ENCODE measurements around the gene CCND2.
"Not testable (repeated sequence)": the region's sequence is repeated elsewhere in the genome, so short reads cannot be mapped to it uniquely, and the experiment has no call there.

The CCND2 gene

GRCh38 chr12:4242595-4242994 lies 31.0 kb upstream of the CCND2 start:
- no peak for DNase-seq (ENCODE audit: insufficient read length)
- FAIRE-seq, result no peak
- TF ChIP-seq POLR2A (IDR thresholded peaks at IDR 0.05; ENCODE audit: low read depth, low read length) (no peak), TAF1 (IDR thresholded peaks at IDR 0.05; ENCODE audit: borderline replicate concordance, low read depth, low read length) (no peak), POLR2AphosphoS5 (IDR thresholded peaks at IDR 0.05; ENCODE audit: low read depth, low read length) (no peak)

- no peak for TF ChIP-seq POLR2A (IDR thresholded peaks at IDR 0.05; ENCODE audit: low read depth, low read length)
- no peak for TF ChIP-seq TAF1 (IDR thresholded peaks at IDR 0.05; ENCODE audit: borderline replicate concordance, low read depth, low read length)
- TF ChIP-seq POLR2AphosphoS5 (IDR thresholded peaks at IDR 0.05; ENCODE audit: low read depth, low read length), result no peak
- FAIRE-seq (no peak), DNase-seq (ENCODE audit: insufficient read length) (no peak)
Measured at GRCh38 chr12:4243091-4243490, 30.5 kb upstream of the CCND2 start.

GRCh38 chr12:4243491-4244100 lies 30.0 kb upstream of the CCND2 start:
- not testable (repeated sequence) for DNase-seq (ENCODE audit: insufficient read length); FAIRE-seq

DNA sequence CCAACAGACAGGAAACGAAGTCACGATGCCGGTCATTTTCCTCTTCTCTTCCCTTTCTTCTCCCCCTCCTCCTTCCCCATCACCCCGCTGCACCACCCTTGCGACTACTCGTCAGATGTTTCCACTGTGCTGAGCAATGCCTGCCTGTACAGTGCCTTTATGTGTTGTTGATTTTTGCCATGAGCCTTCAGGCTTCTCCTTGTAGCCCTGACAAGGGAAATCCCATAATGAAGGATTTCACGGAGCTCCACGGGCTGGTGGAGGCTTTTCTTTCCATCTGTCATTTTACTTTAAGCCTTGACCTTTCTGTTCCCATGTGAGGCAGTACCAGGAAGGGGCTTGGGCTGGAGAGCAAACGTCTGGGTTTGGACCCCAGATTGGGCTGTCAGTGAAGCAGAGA lies 28.7 kb upstream of the CCND2 start:
- no peak for DNase-seq (ENCODE audit: insufficient read length)
- FAIRE-seq, result no peak
- TF ChIP-seq POLR2AphosphoS5 (IDR thresholded peaks at IDR 0.05; ENCODE audit: low read depth, low read length), result no peak

GRCh38 chr12:4245446-4245845 lies 28.1 kb upstream of the CCND2 start:
- DNase-seq (ENCODE audit: insufficient read length) (no peak), FAIRE-seq (no peak)
- no peak for TF ChIP-seq POLR2AphosphoS5 (IDR thresholded peaks at IDR 0.05; ENCODE audit: low read depth, low read length)
- TF ChIP-seq POLR2A (IDR thresholded peaks at IDR 0.05; ENCODE audit: low read depth, low read length), result no peak
- TF ChIP-seq TAF1 (IDR thresholded peaks at IDR 0.05; ENCODE audit: borderline replicate concordance, low read depth, low read length), result no peak

GRCh38 chr12:4246116-4246515 lies 27.4 kb upstream of the CCND2 start:
- FAIRE-seq, result peak; percentile 81
- peak; percentile 31 for DNase-seq (ENCODE audit: insufficient read length)
- TF ChIP-seq POLR2A (IDR thresholded peaks at IDR 0.05; ENCODE audit: low read depth, low read length) (no peak), POLR2AphosphoS5 (IDR thresholded peaks at IDR 0.05; ENCODE audit: low read depth, low read length) (no peak), TAF1 (IDR thresholded peaks at IDR 0.05; ENCODE audit: borderline replicate concordance, low read depth, low read length) (no peak)

DNA sequence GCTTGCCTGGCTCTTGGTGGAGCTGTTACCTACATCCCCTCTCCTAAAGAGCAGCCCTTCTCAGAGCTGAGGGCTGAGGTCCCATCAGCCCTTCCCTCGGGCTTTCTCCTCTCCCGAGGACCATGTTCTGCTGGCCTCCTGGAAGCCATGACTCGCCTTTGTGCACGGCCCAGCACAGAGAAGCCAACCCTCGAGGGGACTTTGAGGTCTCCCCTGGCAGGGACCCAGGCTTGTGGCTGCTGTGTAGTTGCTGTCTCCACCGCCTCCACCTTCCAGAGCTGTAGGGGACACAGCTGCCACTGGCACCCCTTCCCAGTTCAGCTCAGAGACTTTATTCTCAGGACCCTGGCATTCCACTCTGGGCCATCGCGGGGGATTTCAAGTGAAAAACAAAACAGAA lies 22.9 kb upstream of the CCND2 start:
- FAIRE-seq (no peak), DNase-seq (ENCODE audit: insufficient read length) (no peak)
- no peak for TF ChIP-seq POLR2A (IDR thresholded peaks at IDR 0.05; ENCODE audit: low read depth, low read length)
- no peak for TF ChIP-seq TAF1 (IDR thresholded peaks at IDR 0.05; ENCODE audit: borderline replicate concordance, low read depth, low read length)
- TF ChIP-seq POLR2AphosphoS5 (IDR thresholded peaks at IDR 0.05; ENCODE audit: low read depth, low read length), result no peak

GRCh38 chr12:4251216-4251891 lies 22.2 kb upstream of the CCND2 start:
- DNase-seq (ENCODE audit: insufficient read length) (no peak), FAIRE-seq (no peak)
- TF ChIP-seq TAF1 (IDR thresholded peaks at IDR 0.05; ENCODE audit: borderline replicate concordance, low read depth, low read length) (no peak), POLR2AphosphoS5 (IDR thresholded peaks at IDR 0.05; ENCODE audit: low read depth, low read length) (no peak), POLR2A (IDR thresholded peaks at IDR 0.05; ENCODE audit: low read depth, low read length) (no peak)

- DNase-seq (ENCODE audit: insufficient read length) (no peak), FAIRE-seq (no peak)
- TF ChIP-seq POLR2A (IDR thresholded peaks at IDR 0.05; ENCODE audit: low read depth, low read length) (no peak), POLR2AphosphoS5 (IDR thresholded peaks at IDR 0.05; ENCODE audit: low read depth, low read length) (no peak), TAF1 (IDR thresholded peaks at IDR 0.05; ENCODE audit: borderline replicate concordance, low read depth, low read length) (no peak)
Measured at GRCh38 chr12:4251967-4252366, 21.6 kb upstream of the CCND2 start.

DNA sequence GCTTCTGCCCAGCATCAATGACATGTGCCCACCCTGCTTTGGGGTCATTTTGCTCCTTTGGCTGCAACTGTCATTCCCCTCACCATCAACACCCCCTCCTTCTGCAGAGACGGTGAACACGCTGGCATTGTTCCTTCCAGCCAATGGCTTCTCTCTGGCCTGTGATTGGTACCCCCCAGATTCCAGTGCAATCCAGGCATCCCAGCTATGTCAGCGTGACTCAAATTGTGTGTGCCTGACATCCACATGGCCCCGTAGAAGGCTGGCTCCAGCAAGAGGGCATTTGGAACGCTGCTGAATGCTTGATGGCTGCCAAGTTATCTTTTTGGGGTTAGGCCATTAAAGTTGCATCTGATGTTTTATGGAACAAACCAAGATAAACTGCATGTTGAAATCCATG lies 21.0 kb upstream of the CCND2 start:
- no peak for TF ChIP-seq POLR2A (IDR thresholded peaks at IDR 0.05; ENCODE audit: low read depth, low read length)
- TF ChIP-seq POLR2AphosphoS5 (IDR thresholded peaks at IDR 0.05; ENCODE audit: low read depth, low read length), result no peak
- no peak for TF ChIP-seq TAF1 (IDR thresholded peaks at IDR 0.05; ENCODE audit: borderline replicate concordance, low read depth, low read length)
- DNase-seq (ENCODE audit: insufficient read length), result no peak
- FAIRE-seq, result no peak

- TF ChIP-seq TAF1 (IDR thresholded peaks at IDR 0.05; ENCODE audit: borderline replicate concordance, low read depth, low read length) (no peak), POLR2A (IDR thresholded peaks at IDR 0.05; ENCODE audit: low read depth, low read length) (no peak), POLR2AphosphoS5 (IDR thresholded peaks at IDR 0.05; ENCODE audit: low read depth, low read length) (no peak)
- DNase-seq (ENCODE audit: insufficient read length) (no peak), FAIRE-seq (peak; percentile 42)
Measured at GRCh38 chr12:4256043-4256826, 17.3 kb upstream of the CCND2 start.

DNA sequence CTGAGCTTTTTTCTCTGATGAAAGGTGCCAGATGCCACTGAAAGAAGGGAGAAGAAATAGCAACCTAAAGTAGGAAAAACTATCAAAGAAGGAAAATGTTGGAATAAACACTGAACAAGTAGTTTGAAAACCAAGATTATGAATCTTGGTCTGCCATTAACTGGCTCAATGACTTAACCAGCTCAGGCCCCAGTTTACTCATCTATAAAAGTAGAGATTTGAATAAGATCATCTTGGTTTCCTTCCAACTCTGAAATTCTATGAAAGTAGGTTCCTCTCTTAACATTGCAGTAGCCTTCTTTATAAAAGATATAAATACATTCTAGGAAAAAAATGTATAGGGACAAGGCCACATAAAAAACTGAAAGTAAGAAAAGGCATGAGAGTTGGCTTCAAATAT lies 16.1 kb upstream of the CCND2 start:
- FAIRE-seq (no peak), DNase-seq (ENCODE audit: insufficient read length) (no peak)
- TF ChIP-seq TAF1 (IDR thresholded peaks at IDR 0.05; ENCODE audit: borderline replicate concordance, low read depth, low read length) (no peak), POLR2AphosphoS5 (IDR thresholded peaks at IDR 0.05; ENCODE audit: low read depth, low read length) (no peak), POLR2A (IDR thresholded peaks at IDR 0.05; ENCODE audit: low read depth, low read length) (no peak)

All from GM12892 (cell line).